ENCODE results near the gene VWA1. TPM values are rescaled to one million over a fixed set of nuclear protein-coding genes. Genes with fewer than 3 reads are reported as not detected.
"Not testable (repeated sequence)": the region's sequence is repeated elsewhere in the genome, so short reads cannot be mapped to it uniquely, and the experiment has no call there.

VWA1 gene
- polyA plus RNA-seq, 2 of the 4 experiments (the other 2 are of a cell fraction) = 4.0 to 5.3 TPM

DNA sequence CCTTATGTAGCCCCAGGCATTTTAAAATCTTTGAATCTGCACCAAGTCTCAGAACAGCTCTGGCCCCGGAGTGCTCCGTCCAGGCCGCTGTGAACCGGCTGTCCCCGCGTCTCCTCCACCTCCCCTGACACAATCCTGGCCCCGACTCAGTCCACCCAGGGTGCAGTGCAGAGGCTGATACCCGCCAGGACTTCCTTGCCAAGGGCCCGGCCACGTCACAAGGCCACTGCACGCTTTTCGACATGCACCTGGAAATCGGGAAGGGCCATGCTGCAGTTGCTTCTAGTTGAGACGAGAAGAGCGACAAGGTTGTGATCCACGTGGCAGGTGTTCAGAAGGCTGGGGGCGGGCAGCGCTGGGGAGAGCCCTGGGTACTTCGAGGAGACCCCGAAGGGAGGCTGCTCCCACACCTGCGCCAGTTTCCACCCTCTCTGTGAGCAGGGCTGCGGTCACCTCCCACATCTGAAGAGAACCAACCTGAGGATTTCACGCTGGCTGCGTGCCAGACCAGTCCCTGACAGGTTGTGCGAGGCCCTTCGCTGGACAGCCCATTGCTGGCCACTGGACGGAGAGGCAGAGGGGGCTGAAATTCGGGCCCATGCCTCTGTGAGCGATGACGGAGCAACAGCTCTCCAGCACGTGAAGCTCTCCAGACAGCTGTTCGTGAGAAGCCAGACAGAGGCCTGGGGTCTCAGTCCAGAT, 6.7 kb downstream of the VWA1 start:
- Histone ChIP-seq H3K4me3 (no peak overlapping the region), H3K9me3 (no peaks in the 10 kb centered on the region), H3K4me1 (peaks cover 21% of the 10 kb centered on the region), H3K4me2 (no peak overlapping the region), H3K27ac (no peak overlapping the region)
- WGBS (ENCODE audit: missing lambda C conversion rate) = 95% methylated on average over 30 of the region's 32 CpGs
- no peak for ATAC-seq
- FAIRE-seq = no peak
- TF ChIP-seq JUNB (IDR thresholded peaks at IDR 0.05) (no peak), ZNF302 (CRISPR knock-in tag; IDR thresholded peaks at IDR 0.05) (no peak), HOXB13 (CRISPR knock-in tag; IDR thresholded peaks at IDR 0.05; ENCODE audit: low read depth) (no peak), MYC (IDR thresholded peaks at IDR 0.05; ENCODE audit: borderline replicate concordance, low read length) (no peak), CHD2 (IDR thresholded peaks at IDR 0.05; ENCODE audit: low read length, partially characterized antibody) (no peak), SMC3 (IDR thresholded peaks at IDR 0.05) (no peak), ATOH8 (CRISPR knock-in tag; IDR thresholded peaks at IDR 0.05; ENCODE audit: low read depth) (no peak), REST (IDR thresholded peaks at IDR 0.05) (no peak), JUN (IDR thresholded peaks at IDR 0.05) (no peak), MAZ (IDR thresholded peaks at IDR 0.05; ENCODE audit: borderline replicate concordance, low read depth, low read length) (no peak), RNF2 (IDR thresholded peaks at IDR 0.05; ENCODE audit: borderline replicate concordance, low read depth) (no peak), CBX2 (IDR thresholded peaks at IDR 0.05; ENCODE audit: borderline replicate concordance, low read depth) (no peak), CHD4 (IDR thresholded peaks at IDR 0.05; ENCODE audit: borderline replicate concordance) (no peak), ELK1 (IDR thresholded peaks at IDR 0.05; ENCODE audit: low read depth, low read length) (no peak)
- TF ChIP-seq, protein P1, sequence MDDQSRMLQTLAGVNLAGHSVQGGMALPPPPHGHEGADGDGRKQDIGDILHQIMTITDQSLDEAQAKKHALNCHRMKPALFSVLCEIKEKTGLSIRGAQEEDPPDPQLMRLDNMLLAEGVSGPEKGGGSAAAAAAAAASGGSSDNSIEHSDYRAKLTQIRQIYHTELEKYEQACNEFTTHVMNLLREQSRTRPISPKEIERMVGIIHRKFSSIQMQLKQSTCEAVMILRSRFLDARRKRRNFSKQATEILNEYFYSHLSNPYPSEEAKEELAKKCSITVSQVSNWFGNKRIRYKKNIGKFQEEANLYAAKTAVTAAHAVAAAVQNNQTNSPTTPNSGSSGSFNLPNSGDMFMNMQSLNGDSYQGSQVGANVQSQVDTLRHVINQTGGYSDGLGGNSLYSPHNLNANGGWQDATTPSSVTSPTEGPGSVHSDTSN (IDR thresholded peaks at IDR 0.05) = no peak
- TF ChIP-seq, protein P2, sequence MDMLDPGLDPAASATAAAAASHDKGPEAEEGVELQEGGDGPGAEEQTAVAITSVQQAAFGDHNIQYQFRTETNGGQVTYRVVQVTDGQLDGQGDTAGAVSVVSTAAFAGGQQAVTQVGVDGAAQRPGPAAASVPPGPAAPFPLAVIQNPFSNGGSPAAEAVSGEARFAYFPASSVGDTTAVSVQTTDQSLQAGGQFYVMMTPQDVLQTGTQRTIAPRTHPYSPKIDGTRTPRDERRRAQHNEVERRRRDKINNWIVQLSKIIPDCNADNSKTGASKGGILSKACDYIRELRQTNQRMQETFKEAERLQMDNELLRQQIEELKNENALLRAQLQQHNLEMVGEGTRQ (IDR thresholded peaks at IDR 0.05) = no peak
- TF ChIP-seq, protein P3, sequence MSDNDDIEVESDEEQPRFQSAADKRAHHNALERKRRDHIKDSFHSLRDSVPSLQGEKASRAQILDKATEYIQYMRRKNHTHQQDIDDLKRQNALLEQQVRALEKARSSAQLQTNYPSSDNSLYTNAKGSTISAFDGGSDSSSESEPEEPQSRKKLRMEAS (IDR thresholded peaks at IDR 0.05) = no peak
- peak in 1 of 2 experiments; percentile 1 for DNase-seq (ENCODE audit: low read depth in 1 of 2, low spot score in 1 of 2)
- ChIA-PET POLR2A (no interaction called here), CTCF (interaction anchor here (0.8 to 8.5 kb wide), 9 partner anchors 13 to 70 kb away, joined by 3 to 162 read pairs (median 12); partner anchors contain the start of genes CCNL2 and MRPL20)

GRCh38 chr1:1446631-1447030, 11.1 kb downstream of the VWA1 start:
- H3K9me3 ChIP-seq; H3K4me1 ChIP-seq; ATAC-seq; H3K4me2 ChIP-seq; FAIRE-seq; CTCF ChIA-PET; POLR2A ChIA-PET; H3K4me3 ChIP-seq; H3K27ac ChIP-seq; DNase-seq (ENCODE audit: low read depth in 1 of 2, low spot score in 1 of 2): not testable (repeated sequence)
- whole genome bisulfite sequencing (ENCODE audit: missing lambda C conversion rate) = no CpG with 5 or more reads among the region's 19 CpGs
